Measurements from ENCODE around the gene GFER.

The GFER gene

GRCh38 chr16:2026461-2027023 is 42.5 kb downstream of the GFER start, which contains the start of gene NHERF2:
Gene NHERF2, plus strand, starts transcription at chr16:2026902. Its CDS starts 104 bp downstream, at chr16:2027006.
- DNase-seq (ENCODE audit: low spot score): peak; percentile 63
- TF ChIP-seq CTCF (IDR thresholded peaks at IDR 0.05; ENCODE audit: extremely low read depth, missing control alignments): no peak

GRCh38 chr16:2027024-2028010 is 43.3 kb downstream of the GFER start:
- no peak for TF ChIP-seq CTCF (IDR thresholded peaks at IDR 0.05; ENCODE audit: extremely low read depth, missing control alignments)
- no peak for DNase-seq (ENCODE audit: low spot score)

GRCh38 chr16:2028146-2028545 is 44.2 kb downstream of the GFER start:
- no peak for TF ChIP-seq CTCF (IDR thresholded peaks at IDR 0.05; ENCODE audit: extremely low read depth, missing control alignments)
- DNase-seq (ENCODE audit: low spot score): no peak

GRCh38 chr16:2028620-2029220 is 44.7 kb downstream of the GFER start:
- DNase-seq (ENCODE audit: low spot score): no peak
- TF ChIP-seq CTCF (IDR thresholded peaks at IDR 0.05; ENCODE audit: extremely low read depth, missing control alignments): no peak

- no peak for DNase-seq (ENCODE audit: low spot score)
- no peak for TF ChIP-seq CTCF (IDR thresholded peaks at IDR 0.05; ENCODE audit: extremely low read depth, missing control alignments)
These were observed 45.4 kb downstream of the GFER start for GRCh38 chr16:2029350-2029749.

GRCh38 chr16:2030036-2030435 is 46.0 kb downstream of the GFER start:
- DNase-seq (ENCODE audit: low spot score): no peak
- TF ChIP-seq CTCF (IDR thresholded peaks at IDR 0.05; ENCODE audit: extremely low read depth, missing control alignments): no peak

Data from GM20000 (cell line).